ENCODE results near the gene VRK3. TPM values are rescaled to one million over a fixed set of nuclear protein-coding genes. Genes with fewer than 3 reads are reported as not detected.

The VRK3 gene
- total and polyA plus RNA-seq, 2 donors (not counting 1 experiment from before 2014, with no cell fraction given): 58.5 to 123 TPM

GRCh38 chr19:49987159-49987698 lies 37.9 kb downstream of the VRK3 start:
- H3K9ac ChIP-seq (ENCODE audit: low read length): no peak overlapping the region
- H3K4me1 ChIP-seq (ENCODE audit: control insufficient read depth in 2 of 2, insufficient read depth in 2 of 2, low read length in 2 of 2): no peaks in the 10 kb centered on the region
- H3K36me3 ChIP-seq (replicated peaks in 1 of 2; ENCODE audit: control extremely low read depth in 1 of 2, control insufficient read depth in 1 of 2, extremely low read depth in 1 of 2, insufficient read depth in 2 of 2, low read length in 1 of 2): peaks cover 3 to 50% of the 10 kb centered on the region in 2 experiments
- WGBS (ENCODE audit: insufficient coverage): 9% methylated on average over 7 of the region's 9 CpGs
- intact Hi-C loops (cut with micrococcal nuclease): no loop called here
- Mint-ChIP-seq H3K4me3 (no peak overlapping the region), H3K27ac (peak overlapping the region; percentile 79), H3K27me3 (no peaks in the 10 kb centered on the region), H3K9me3 (ENCODE audit: insufficient read depth) (no peaks in the 10 kb centered on the region), H3K4me1 (no peaks in the 10 kb centered on the region)
- H3K4me2 ChIP-seq (replicated peaks; ENCODE audit: low read depth, low read length, poor library complexity, severe bottlenecking): no peak overlapping the region
- CTCF ChIA-PET: interaction anchor here (0.6 to 1.3 kb wide), 2 partner anchors 73 to 430 kb away, joined by 4 to 5 read pairs; no protein-coding TSS in a partner anchor
- TF ChIP-seq EZH2 (IDR thresholded peaks at IDR 0.05; ENCODE audit: borderline replicate concordance, insufficient read depth, low read depth, low read length, poor library complexity, severe bottlenecking) (no peak), CTCF (IDR thresholded peaks at IDR 0.05) (no peak)
- POLR2A ChIA-PET: interaction anchor here (0.6 kb wide), 1 partner anchor 32 kb away, joined by 5 read pairs; no protein-coding TSS in a partner anchor
- no peaks in the 10 kb centered on the region for H3K27me3 ChIP-seq (replicated peaks in 1 of 4; ENCODE audit: control extremely low read depth in 1 of 4, control insufficient read depth in 3 of 4, insufficient read depth in 4 of 4, low read length in 3 of 4)
- peaks cover 19% of the 10 kb centered on the region for H4K20me1 ChIP-seq (ENCODE audit: control insufficient read depth, insufficient read depth, low read length, poor library complexity, severe bottlenecking)
- H2AFZ ChIP-seq (ENCODE audit: insufficient read depth, low read depth, low read length, poor library complexity, severe bottlenecking): no peak overlapping the region
- no peak overlapping the region for H3K4me3 ChIP-seq (ENCODE audit: control extremely low read depth in 1 of 5, extremely low read depth in 1 of 5, insufficient read depth in 1 of 5, low read depth in 2 of 5, low read length in 4 of 5)
- H3K79me2 ChIP-seq (ENCODE audit: control insufficient read depth, insufficient read depth, low read length): no peaks in the 10 kb centered on the region
- peak; percentile 85 for ATAC-seq (ENCODE audit: low read depth)
- peaks cover 0 to 13% (median 0%) of the 10 kb centered on the region in 3 donors for H3K9me3 ChIP-seq (ENCODE audit: control extremely low read depth in 1 of 3, control insufficient read depth in 2 of 3, insufficient read depth in 1 of 3, low read length in 2 of 3)
- peak; percentile 91 for DNase-seq
- H3K27ac ChIP-seq (ENCODE audit: low read length in 2 of 2): no peak overlapping the region

- Mint-ChIP-seq H3K4me1 (no peaks in the 10 kb centered on the region), H3K9me3 (ENCODE audit: insufficient read depth) (no peaks in the 10 kb centered on the region), H3K27me3 (no peaks in the 10 kb centered on the region), H3K4me3 (no peak overlapping the region), H3K27ac (no peak overlapping the region)
- Histone ChIP-seq H4K20me1 (ENCODE audit: control insufficient read depth, insufficient read depth, low read length, poor library complexity, severe bottlenecking) (peaks cover 19% of the 10 kb centered on the region), H3K9ac (ENCODE audit: low read length) (no peak overlapping the region), H3K36me3 (replicated peaks in 1 of 2; ENCODE audit: control extremely low read depth in 1 of 2, control insufficient read depth in 1 of 2, extremely low read depth in 1 of 2, insufficient read depth in 2 of 2, low read length in 1 of 2) (peaks cover 0 to 53% of the 10 kb centered on the region in 2 experiments), H3K27ac (ENCODE audit: low read length in 2 of 2) (no peak overlapping the region), H3K4me3 (ENCODE audit: control extremely low read depth in 1 of 5, extremely low read depth in 1 of 5, insufficient read depth in 1 of 5, low read depth in 2 of 5, low read length in 4 of 5) (no peak overlapping the region), H3K27me3 (replicated peaks in 1 of 4; ENCODE audit: control extremely low read depth in 1 of 4, control insufficient read depth in 3 of 4, insufficient read depth in 4 of 4, low read length in 3 of 4) (no peaks in the 10 kb centered on the region), H3K79me2 (ENCODE audit: control insufficient read depth, insufficient read depth, low read length) (no peaks in the 10 kb centered on the region), H3K4me1 (ENCODE audit: control insufficient read depth in 2 of 2, insufficient read depth in 2 of 2, low read length in 2 of 2) (no peaks in the 10 kb centered on the region), H3K4me2 (replicated peaks; ENCODE audit: low read depth, low read length, poor library complexity, severe bottlenecking) (no peak overlapping the region), H2AFZ (ENCODE audit: insufficient read depth, low read depth, low read length, poor library complexity, severe bottlenecking) (no peak overlapping the region), H3K9me3 (ENCODE audit: control extremely low read depth in 1 of 3, control insufficient read depth in 2 of 3, insufficient read depth in 1 of 3, low read length in 2 of 3) (peaks cover 0 to 13% (median 0%) of the 10 kb centered on the region in 3 donors)
- ATAC-seq (ENCODE audit: low read depth) (no peak), DNase-seq (no peak)
- TF ChIP-seq CTCF (IDR thresholded peaks at IDR 0.05): no peak
- POLR2A ChIA-PET: no interaction called here
- intact Hi-C loops (cut with micrococcal nuclease): no loop called here
- 89% methylated on average over 4 of the region's 10 CpGs for whole genome bisulfite sequencing (ENCODE audit: insufficient coverage)
- CTCF ChIA-PET: interaction anchor here (2.0 to 2.6 kb wide), 2 partner anchors 36 to 49 kb away, joined by 7 to 9 read pairs; no protein-coding TSS in a partner anchor
These were observed 38.8 kb downstream of the VRK3 start for GRCh38 chr19:49986354-49986753.
